Limb (tissue), 2 donors: ENCODE measurements around the gene RHAG.
"Not testable (repeated sequence)": the region's sequence is repeated elsewhere in the genome, so short reads cannot be mapped to it uniquely, and the experiment has no call there.

Experiments used
- DNase-seq, 2 donors: peaks; one replicate each; pipeline ENCODE4 v3.0.0-alpha.2; 2016; ENCODE audit errors: extremely low spot score in 2 of 2

The RHAG gene

DNA sequence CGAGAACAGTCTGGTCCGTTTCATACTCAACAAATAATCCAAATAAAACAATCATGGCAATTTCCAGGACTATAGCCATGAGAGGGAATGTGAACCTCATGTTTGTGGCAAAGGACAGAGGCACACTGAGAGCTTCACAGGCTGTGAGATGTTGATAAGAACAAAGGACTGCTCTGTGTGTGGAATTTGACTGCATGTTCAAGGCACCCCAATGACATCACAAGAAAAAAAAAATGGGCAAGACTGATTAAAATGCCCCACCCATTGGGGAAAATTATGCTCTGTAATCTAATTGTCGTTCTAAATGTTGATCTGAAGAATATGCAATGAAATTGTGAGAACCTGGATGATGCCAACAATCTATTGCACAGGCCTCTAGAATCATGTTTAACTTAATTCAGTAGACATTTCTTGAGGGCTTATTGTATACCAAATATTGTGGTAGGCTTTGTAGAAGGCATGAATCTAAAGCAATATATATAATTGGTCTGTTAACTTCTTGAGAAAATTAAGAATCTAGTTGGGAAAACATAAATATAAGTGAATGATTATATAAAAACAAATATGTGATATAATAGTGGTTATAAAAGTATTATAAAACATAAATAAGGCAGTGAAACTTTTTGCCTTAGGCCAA lies at the start of gene RHAG:
RHAG (minus strand) TSS at position 127 of the 637 bp plus-strand sequence; CDS start at position 100, 27 bp downstream.
- DNase-seq, result no peak

DNA sequence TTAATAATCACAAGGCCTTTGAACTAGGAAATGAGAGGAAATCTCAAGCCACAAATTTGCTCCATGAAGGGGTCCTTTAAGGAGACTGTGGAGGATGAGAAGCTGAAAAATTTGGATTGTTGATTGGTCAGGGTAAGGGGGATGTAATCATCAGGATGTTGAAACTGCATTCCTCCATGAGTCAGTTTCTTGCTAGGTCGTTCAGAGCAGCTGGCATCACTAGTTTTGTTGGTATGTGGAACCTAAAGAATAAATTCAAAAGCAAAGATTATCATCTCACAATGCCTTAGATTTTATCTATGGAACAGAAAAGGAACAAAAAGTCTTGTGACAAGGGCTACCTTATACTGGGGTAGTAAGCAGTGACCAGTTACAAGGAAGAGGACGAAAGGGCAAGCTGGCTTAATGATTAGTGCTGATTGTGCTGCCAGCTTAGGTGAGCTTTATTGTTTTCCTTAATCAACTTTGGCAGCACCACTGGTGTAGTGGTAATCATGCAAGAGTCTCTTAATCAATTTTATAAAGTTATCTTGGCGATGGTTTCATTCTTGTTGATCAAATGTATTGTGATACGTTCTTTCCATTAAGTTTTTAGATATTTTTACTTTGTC lies 40.1 kb upstream of the RHAG start:
- no peak for DNase-seq

DNA sequence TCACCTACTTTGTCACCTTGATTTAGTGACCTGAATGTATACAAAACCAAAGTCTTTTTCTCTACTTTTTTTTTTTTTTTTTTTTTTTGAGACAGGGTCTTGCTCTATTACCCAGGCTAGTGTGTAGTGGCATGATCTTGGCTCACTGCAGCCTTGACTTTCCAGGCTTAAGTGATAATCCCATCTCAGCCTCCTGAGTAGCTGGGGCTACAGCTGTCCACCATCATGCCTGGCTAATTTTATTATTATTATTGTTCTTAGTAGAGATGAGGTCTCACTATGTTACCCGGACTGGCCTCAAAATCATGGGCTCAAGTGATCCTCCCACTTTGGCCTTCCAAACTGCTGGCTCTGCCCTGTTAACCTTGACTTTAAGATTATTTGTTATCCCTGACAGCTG lies 39.2 kb upstream of the RHAG start:
- DNase-seq, result no peak

DNA sequence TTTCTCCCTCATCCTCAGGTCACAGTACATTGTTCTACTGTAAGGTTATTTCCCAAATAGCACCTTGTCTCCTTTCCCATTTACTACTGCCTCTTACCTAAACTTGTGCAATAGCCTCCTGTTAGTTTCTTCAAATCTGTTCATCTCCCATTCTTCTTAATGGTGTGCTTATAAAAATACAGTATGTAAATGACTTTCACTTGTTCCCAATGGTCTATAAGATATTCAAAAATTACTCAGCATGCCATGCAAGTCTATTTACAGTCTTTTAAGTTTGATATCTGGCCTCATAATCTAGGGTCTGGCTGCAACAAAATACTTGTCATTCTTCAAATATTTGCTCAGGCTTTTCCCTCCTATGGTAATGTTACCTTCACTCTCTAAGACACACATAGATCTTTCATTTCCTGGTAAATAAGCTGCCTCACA lies 31.5 kb upstream of the RHAG start:
- no peak for DNase-seq

DNA sequence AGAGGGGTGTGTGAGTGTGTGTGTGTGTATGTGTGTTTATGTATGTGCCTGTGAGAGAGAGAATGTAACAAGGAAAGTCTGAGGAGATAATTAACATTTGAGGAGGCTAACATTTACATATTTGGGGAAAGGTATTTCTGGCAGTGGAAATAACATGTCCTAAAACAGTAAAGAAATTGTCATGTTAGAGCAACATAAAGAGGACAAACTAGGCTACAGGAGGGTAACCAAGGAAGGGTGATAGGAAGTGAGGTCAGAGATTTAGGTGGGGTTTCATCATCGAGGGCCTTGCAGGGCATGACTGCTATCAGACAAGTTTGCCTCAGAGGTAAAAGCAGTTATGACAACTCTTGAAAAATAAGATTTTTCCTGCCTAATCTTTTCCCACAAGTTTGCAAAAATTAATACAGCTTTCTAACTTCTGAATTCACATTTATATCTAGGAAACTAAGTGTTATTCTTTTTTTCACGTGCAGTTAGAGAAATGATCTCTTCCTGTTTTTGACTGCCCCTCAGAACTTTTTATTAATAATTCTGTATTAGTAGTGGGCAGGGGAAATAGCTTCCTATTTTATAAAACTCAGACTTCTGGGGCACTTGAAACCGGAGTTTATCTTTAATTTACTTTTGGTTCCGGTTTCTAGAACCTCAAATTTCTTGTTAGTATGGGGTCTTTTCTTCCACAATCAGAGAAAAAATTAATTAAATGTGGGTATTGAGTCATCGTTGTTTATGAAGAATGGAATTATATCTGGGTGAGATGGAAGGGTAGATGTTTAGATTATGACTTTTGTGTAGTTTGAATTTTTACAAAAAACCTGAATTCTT lies 30.5 kb upstream of the RHAG start:
- no peak for DNase-seq

DNA sequence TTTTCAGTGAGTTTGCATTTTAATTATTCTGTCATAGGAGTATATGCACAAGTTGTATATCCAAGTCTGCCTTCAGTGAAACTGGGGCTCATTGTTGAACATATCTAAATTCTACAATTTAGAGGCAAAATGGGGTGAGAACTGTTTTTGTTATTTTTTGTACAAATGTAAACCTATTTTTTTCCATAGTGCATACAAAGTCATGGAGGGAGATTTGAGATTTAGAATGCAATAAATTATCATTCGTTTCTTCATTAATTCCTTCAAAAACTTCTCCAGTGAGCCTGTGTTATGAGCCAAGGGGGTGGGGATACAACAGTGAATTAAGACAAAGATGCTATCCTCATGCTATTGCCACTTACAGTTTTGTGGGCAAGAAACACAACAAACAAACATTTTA lies 29.8 kb upstream of the RHAG start:
- no peak for DNase-seq

DNA sequence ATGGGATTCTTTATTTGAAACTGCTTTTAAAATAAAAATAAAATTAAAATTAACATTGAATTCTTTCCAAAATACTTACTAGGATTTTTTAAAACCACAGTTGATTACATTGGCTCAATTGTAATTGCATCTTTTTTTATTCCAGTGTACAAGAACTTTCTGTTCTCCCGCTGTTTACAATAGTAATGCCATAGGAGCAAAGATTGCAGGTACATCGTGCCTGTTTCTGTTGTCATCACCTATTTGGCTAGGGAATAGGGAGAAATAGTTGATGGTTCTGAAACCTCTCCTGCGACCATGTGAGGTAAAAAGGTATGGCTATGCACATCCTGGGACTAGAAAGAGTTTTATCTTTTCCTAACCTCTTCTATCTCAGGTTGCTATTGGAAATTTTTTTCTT lies 28.2 kb upstream of the RHAG start:
- DNase-seq, result no peak

DNA sequence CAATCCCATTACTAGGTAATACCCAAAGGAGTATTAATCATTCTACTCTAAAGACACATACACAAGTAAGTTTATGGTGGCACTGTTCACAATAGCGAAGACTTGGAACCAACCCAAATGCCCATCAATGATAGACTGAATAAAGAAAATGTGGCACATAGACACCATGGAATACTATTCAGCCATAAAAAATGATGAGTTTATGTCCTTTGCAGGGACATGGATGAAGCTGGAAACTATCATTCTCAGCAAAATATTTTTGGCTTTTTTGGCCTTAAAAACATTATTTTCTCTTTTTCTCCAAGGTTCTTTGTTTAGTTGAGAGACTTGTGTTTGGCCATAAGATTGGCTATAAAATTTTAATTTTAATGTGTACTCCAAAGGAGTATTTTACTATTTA lies 27.4 kb upstream of the RHAG start:
- DNase-seq, result not testable (repeated sequence)

DNA sequence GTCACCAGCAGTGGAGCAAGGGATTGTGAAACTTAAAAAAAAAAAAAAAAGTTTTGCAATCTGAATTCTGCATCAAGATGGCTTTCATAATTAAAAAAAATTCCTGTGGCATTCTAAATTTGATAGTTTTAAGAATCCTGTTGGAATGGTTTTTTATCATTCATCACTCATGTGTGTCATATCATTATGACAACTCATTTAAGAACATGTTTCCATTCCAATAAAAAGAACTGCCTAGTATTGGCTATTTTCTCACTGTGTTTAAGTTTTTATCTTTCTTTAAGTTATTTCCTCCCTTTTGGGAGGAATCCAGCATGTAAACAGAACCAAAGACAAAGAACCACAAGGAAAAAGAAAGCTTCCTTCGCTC lies 26.2 kb upstream of the RHAG start:
- no peak for DNase-seq

DNA sequence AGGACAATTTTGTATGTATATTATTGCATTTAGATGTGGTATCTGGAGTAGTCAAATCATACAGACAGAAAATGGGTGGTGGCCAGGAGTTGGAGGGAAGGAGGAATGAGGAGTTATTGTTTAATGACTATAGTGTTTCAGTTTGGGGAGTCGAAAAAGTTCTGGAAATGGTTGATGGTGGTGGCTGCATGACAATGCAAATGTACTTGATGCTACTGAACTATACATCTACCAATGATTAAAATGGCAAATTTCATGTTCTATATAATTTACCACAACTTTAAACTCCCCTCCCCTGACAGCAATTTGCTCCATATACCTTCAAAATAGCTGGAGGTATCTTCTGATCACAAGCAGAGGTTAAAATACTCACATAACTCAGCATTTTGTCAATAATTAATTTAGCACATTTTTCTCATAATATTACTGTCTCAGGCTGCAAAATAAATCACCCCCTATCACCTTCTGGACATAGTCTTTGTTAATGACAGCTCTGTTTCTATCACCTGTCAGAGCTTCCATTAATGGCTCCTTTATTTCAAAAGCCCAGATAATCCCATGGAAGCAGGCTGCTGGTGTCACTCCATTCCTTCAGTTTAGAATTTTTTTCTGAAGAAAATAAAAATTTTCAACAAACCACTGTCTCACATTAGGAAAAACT lies 25.7 kb upstream of the RHAG start:
- no peak for DNase-seq

DNA sequence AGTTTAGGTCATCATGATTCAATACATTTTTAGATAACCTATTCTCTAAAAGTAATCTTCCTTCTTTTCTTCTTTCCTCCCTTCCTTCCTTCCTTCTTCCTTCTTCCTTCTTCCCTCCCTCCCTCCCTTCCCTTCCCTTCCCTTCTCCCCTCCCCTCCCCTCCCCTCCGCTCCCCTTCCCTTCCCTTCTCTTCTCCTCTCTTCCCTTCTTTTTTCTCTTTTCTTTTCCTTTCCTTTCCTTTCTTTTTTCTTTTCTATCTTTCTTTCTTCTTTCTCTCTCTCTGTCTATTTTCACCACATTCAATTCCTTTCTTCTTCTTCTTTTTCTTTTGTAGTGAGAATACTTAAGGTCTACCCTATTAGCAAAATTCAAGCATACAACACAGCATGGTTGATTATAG lies 17.3 kb upstream of the RHAG start:
- no peak for DNase-seq

DNA sequence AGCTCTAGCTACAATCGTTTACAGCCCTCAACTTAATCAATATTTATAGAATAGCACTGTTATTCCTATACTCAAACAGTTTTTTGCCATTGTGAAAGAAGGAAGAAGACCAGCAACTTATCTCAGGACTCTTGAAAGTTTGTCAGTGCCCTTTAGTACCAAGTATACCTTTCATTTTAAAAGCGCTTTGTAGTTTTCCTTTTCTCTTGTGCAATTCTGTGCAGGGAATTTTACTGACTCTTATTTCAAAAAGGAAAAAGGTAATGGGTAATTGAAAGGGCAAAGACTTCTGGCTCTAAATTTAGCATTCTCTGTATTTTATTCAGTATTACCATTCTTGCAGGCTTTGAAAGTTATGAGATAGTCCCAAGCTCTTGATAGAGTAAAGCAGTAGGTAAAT lies 16.8 kb upstream of the RHAG start:
- no peak for DNase-seq

DNA sequence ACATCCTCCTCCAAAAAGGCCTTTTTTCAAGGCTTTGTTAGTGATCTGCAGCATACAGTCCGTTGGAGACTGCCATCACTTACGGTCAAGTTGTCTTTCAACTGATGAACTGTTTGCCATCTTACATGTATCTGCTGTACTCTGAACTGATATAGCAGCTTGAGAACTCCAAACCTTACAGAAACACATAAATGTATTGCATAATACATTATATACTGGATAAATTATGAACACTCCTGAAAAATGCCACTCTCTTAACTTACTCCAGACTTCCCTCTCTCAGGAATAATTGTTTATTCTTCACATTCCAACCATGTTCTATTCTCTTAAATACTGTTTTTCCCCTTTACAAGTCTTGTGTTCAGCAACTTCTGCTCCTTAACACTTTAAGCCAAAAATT lies 14.6 kb upstream of the RHAG start:
- no peak for DNase-seq

DNA sequence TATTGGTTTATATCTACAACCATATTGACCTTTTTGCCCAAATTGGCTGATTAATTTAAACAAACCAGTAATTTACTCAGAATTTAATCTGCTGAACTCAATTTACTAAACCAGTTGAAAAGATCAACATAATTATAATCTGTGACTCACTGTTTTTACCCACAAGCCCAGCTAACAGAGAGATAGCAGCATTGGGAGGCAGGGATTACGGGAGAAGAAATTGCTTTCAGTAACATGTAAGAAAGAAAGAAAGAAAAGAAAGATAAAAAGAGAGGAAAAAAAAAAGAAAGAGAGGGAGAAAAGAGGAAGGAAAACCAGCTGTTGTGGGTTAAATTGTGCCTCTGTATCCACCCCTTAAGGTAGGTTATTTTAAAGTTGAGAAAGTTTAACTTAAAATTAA lies 13.3 kb upstream of the RHAG start:
- DNase-seq, result no peak

DNA sequence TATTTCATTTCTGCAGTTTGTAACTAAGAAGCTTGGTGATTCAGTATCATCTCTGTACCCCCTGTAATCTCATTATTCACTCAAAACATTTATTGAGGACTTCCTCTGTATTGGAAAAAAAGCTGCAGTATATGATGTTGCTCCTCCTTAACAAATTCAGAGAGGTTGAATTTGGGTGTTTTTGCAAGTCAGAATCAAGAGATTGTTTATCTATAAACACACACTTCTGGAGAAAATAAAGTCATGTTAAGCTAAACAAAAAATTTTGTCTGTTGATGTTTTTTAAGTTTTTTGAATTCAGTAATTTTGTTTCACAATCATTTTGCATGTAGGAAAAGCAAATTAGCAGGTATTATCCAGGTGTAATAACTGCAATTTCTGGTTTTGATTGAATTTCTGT lies 11.4 kb upstream of the RHAG start:
- no peak for DNase-seq

DNA sequence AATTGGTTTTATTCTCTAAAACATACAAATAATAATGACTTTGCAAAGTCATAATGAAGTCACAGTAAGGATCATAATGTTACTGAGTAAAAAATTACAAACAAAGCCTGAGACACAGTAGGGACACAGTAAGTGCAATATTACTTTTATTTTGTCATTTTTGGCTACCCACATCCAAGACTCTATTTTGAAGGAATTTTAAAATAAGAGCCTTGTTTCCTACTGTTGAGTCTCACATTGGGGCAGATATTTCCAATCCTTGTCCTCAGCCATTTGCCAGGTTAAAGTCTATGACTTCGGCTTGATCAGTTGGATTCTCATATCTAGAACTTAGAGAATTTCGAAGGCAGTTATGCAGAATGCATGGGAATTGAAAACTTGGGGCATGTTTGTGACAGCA lies 10.8 kb upstream of the RHAG start:
- no peak for DNase-seq

DNA sequence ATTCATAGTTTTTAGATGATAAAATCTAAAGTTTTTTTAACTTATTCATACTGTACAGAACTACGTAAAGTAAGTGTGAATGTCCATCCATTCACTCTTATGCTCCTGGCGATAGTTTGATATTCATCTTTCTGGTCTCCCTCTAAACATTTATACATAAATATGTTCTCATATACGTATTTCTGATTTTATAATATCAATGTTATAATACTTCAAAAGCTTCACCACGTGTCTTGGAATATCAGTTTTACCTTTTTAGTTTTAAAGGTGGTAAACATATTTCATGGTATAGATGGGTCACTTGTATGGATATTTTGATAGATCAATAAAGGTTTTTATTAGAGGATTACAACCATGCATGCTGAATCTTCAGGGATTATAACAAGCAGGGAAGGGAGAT lies 10.3 kb upstream of the RHAG start:
- no peak for DNase-seq

DNA sequence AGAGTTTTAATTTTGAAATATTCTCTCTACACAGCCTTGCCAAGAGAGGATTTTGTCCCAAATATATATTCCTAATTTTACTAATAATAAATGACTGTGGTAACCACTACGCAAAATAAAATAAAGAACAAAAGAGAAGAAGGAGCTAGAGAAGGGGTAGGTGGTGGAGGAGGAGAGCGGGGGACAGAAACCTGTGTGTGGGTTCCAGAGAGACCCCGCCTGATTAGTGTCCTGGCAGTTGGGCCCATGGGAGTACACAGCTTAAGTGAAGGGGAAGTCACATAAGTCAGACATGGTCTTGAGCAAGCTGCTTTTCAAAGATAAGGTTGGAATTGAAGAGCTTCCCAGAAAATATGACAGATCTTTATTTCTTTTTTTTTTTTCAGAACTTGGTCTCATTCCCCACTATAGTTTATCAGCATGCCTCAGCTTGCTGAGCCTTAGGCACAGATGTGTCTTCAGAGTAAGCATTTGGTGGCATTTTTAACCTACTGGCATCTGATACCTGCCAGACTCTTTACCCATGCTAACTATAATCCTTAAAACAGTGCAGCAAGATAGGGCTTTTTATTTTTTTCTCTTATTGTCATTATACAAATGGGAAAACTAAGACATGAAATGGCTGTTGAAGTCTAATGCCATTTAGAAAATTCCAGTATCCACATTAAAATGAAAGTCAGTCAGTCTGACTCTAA lies 9.6 kb upstream of the RHAG start:
- DNase-seq, result no peak

DNA sequence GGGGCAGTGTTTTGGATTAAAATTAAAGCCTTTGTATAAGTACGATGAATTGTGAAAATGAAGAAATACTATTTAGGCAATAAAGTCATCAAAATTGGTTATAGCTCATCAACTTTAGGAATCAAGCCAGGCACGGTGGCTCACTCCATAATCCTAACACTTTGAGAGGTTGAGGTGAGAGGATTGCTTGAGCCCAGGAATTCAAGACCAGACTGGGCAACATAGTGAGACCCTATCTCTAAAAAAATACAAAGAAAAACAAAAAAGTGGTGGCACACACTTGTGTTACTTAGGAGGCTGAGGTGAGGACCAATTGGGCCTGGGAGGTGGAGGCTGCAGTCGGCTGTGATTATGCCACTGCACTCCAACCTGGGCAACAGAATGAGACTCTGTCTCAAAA lies 8.5 kb upstream of the RHAG start:
- DNase-seq, result no peak

DNA sequence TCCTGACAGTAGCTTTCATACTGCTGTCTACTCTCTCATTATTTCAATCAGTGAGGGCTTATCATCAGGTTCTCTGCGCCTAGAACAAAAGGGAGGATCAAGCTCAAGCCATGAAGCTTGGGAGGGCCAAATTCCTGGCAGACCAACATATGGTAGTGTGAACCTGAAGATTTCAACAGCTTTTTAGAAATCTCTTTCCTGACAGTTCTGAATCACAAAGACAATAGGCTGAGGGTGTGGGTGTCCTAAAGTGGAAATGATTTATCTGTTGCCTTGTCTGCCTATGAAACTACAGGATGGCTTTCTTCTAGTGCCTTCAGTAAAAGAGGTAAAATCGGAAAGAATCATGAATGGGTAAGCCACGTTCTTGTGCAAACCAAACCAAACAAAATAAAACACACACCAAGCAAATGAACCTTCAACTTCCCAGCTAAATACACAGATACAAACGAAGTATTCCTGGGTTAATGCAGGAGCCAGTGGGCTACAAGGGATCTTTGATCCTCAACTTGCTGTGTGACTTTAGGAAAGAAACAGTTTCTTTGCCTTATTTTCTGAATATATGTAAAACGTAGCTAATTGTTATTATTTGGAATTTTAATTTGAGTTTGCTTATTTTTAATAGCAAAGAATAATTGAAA lies 2.7 kb upstream of the RHAG start:
- DNase-seq, result no peak

DNA sequence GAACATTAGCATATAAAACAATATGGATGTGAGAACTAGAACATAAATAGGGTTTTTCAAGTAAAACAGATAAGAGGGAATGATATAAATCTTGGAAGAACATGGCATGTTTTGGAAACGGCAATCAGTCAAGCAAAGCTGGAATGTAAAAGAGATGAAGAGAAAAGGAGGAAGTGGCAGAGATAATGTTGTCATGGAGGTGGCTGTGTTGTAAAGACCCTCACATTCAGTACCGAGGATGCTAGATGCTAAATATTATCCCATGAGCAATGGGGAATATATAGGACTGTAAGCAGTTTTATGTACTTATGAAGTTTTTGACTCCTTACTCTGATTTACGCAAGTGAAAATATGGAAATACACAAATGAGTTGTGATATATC lies 702 bp upstream of the RHAG start:
- DNase-seq, result no peak
